HCT116 (cell line): ENCODE results near the gene CCDC38.

ENCODE experiments used
- EZH2phosphoT487 ChIP-seq: fragments of 200-600 bp; IDR thresholded peaks from 2 replicates; pipeline ENCODE4 v1.6.1; 2018; ENCODE audit warnings: antibody characterized with exemption, borderline replicate concordance
- JUND ChIP-seq: IDR thresholded peaks from 2 replicates; pipeline ENCODE4 v1.6.1; 2012
- POLR2A ChIP-seq: IDR thresholded peaks from 2 replicates; pipeline ENCODE4 v1.7.0; 2011; ENCODE audit warnings: borderline replicate concordance; ENCODE audit not compliant: insufficient read depth, insufficient read length; ENCODE audit errors: extremely low read depth
- POLR2AphosphoS5 ChIP-seq: IDR thresholded peaks from 2 replicates; pipeline ENCODE4 v1.6.1; 2011; ENCODE audit warnings: mild to moderate bottlenecking, low read depth, low read length, moderate library complexity
- RAD21 ChIP-seq: IDR thresholded peaks from 2 replicates; pipeline ENCODE4 v1.6.1; 2012; ENCODE audit warnings: low read depth, mild to moderate bottlenecking
- TCF7L2 ChIP-seq: IDR thresholded peaks from 2 replicates; pipeline ENCODE4 v1.7.0; 2011; ENCODE audit warnings: borderline replicate concordance, inconsistent platforms; ENCODE audit not compliant: insufficient read depth, insufficient read length; ENCODE audit errors: extremely low read depth
- YY1 ChIP-seq: IDR thresholded peaks from 2 replicates; pipeline ENCODE4 v1.6.1; 2011; ENCODE audit warnings: low read length, low read depth, moderate library complexity, mild to moderate bottlenecking; ENCODE audit not compliant: insufficient replicate concordance; ENCODE audit errors: extremely low read depth
- TF ChIP-seq, protein P1 (sequence below), 3 experiments: fragments of 200-600 bp in 1 of 3; sonication (generic) in 1 of 3; IDR thresholded peaks in 2 of 3; conservative IDR thresholded peaks in 1 of 3; 2 replicates each; pipeline ENCODE4 v1.5.1; 2012 to 2017; ENCODE audit warnings: low read depth in 2 of 3, low read length in 2 of 3, antibody characterized with exemption in 1 of 3, borderline replicate concordance in 1 of 3, control low read depth in 1 of 3, mild to moderate bottlenecking in 1 of 3, mixed read lengths in 1 of 3, mixed run types in 1 of 3, moderate library complexity in 1 of 3; ENCODE audit not compliant: insufficient read depth in 1 of 3
- TF ChIP-seq, protein P2 (sequence below): IDR thresholded peaks from 2 replicates; pipeline ENCODE4 v1.6.1; 2012
- TF ChIP-seq, protein P3 (sequence below): IDR thresholded peaks from 2 replicates; pipeline ENCODE4 v1.6.1; 2011; ENCODE audit warnings: mild to moderate bottlenecking, low read length, moderate library complexity; ENCODE audit not compliant: insufficient replicate concordance; ENCODE audit errors: extremely low read depth

DNA sequence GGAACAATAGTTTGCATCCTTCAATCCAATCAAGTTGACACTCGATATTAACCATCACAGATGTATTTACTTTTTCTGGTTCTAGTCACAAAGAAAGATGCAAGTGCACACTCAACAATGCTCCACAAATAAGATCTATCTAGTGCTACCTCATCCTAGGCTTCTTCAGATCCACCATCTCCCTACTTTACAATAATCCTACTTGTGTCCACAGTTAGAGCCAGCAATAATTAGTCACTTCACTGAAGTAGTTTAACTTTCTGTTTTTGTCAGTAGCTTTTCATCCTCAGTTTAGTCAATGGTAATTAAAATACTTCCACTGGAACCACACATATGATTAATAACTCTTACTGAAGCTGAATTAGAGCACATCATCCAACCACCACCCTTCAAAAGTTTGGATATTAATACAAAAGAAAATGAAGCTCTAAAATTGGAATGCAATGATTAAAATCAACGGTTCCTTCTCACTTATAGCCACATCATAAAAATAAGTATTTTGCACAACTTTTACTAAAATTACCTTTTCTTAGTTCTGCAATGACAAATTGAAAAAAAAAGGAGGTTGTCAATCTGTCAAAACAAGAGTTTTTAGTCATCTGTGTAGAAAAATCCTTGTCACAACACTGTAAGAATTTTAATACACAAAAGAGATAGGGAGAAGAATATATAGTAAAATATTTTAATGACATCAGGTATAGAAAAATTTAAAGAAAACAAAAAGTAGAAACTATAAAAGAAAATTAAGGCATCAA lies 111.9 kb downstream of the CCDC38 start:
- TF ChIP-seq, protein P1, sequence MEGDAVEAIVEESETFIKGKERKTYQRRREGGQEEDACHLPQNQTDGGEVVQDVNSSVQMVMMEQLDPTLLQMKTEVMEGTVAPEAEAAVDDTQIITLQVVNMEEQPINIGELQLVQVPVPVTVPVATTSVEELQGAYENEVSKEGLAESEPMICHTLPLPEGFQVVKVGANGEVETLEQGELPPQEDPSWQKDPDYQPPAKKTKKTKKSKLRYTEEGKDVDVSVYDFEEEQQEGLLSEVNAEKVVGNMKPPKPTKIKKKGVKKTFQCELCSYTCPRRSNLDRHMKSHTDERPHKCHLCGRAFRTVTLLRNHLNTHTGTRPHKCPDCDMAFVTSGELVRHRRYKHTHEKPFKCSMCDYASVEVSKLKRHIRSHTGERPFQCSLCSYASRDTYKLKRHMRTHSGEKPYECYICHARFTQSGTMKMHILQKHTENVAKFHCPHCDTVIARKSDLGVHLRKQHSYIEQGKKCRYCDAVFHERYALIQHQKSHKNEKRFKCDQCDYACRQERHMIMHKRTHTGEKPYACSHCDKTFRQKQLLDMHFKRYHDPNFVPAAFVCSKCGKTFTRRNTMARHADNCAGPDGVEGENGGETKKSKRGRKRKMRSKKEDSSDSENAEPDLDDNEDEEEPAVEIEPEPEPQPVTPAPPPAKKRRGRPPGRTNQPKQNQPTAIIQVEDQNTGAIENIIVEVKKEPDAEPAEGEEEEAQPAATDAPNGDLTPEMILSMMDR (IDR thresholded peaks at IDR 0.05 in 2 of 3, conservative IDR thresholded peaks at IDR 0.05 in 1 of 3; ENCODE audit: borderline replicate concordance in 1 of 3, insufficient read depth in 1 of 3, low read depth in 2 of 3, low read length in 2 of 3) = no peak
- TF ChIP-seq TCF7L2 = no peak
- no peak for TF ChIP-seq POLR2A
- TF ChIP-seq JUND = no peak
- TF ChIP-seq EZH2phosphoT487 = no peak
- no peak for TF ChIP-seq YY1
- TF ChIP-seq, protein P2, sequence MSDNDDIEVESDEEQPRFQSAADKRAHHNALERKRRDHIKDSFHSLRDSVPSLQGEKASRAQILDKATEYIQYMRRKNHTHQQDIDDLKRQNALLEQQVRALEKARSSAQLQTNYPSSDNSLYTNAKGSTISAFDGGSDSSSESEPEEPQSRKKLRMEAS = no peak
- no peak for TF ChIP-seq POLR2AphosphoS5
- no peak for TF ChIP-seq RAD21
- TF ChIP-seq, protein P3, sequence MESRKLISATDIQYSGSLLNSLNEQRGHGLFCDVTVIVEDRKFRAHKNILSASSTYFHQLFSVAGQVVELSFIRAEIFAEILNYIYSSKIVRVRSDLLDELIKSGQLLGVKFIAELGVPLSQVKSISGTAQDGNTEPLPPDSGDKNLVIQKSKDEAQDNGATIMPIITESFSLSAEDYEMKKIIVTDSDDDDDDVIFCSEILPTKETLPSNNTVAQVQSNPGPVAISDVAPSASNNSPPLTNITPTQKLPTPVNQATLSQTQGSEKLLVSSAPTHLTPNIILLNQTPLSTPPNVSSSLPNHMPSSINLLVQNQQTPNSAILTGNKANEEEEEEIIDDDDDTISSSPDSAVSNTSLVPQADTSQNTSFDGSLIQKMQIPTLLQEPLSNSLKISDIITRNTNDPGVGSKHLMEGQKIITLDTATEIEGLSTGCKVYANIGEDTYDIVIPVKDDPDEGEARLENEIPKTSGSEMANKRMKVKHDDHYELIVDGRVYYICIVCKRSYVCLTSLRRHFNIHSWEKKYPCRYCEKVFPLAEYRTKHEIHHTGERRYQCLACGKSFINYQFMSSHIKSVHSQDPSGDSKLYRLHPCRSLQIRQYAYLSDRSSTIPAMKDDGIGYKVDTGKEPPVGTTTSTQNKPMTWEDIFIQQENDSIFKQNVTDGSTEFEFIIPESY = no peak
